ENCODE data around the gene DIAPH1.

The DIAPH1 gene

DNA sequence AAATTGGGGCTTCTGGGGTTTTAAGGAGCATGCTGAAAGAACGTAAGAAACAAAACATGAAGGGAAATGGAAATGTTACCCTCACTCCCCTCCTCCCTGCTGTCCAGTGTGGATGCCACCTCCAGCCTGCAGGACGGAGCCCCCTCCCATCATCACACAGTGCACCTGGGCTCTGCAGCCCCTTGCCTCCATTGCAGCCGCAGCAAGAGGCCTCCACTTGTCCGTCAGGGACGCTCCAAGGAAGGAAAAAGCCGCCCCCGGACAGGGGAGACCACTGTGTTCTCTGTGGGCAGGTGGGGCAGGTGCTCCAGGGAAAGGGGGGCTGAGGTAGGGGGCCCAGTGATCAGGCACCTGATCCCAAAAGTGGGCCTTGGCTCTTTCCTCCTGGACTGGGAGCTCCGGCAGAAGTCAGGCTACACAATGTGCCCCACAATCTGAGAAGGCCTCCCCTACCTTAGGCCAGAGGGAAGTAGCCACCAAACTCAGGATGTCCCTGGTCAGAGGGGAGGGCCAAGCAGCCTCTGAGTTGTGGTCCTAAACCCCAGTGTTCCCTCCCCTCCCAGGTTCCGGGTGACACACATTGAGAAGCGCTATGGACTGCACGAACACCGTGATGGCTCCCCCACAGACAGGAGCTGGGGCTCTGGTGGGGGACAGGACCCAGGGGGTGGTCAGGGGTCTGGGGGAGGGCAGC, 20.7 kb upstream of the DIAPH1 start:
- DNase-seq (ENCODE audit: low spot score) = no peak

DNA sequence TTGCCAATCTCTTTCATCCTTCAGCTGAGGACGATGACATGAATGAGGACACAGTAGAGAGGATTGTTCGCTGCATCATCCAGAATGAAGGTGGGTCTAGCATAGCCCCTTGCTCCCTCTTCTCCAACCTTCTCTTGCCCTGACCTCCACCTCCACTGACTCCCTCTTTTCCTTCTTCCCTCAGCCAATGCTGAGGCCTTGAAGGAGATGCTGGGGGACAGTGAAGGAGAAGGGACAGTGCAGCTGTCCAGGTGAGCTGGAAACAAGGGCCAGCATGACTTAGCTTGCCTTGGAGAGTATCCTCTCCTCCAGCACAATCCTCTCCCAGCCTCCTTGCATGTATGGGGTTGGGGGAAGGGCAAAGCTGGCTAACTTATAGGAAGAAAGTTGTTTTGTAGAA, 20.0 kb upstream of the DIAPH1 start:
- DNase-seq (ENCODE audit: low spot score) = no peak

DNA sequence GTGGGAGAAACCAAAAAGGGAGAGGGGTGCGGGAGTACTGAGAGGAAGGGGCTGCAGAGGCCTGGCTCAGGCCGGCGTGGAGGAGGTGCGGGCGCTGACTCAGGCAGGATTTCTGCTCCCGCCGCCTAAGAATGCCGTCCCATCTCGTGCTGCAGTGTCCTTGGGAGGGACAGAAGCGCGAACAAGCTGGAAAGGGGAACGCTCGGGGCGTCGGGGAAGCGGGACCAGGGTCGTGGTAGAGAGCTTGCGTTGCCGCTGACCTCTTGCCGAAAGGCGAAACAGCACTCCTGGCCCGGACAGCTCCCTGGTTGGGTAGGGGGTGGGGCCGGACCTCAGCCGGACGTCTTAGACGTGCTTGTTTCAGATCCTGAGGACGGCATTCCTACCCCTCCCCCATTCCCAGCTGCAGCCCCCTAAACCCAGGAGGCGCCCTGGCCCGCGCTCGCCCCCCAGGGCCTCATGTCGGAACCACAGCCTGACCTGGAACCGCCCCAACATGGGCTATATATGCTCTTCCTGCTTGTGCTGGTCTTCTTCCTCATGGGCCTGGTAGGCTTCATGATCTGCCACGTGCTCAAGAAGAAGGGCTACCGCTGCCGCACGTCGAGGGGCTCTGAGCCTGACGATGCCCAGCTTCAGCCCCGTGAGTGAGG, 19.1 kb upstream of the DIAPH1 start:
- DNase-seq (ENCODE audit: low spot score) = peak; percentile 74

DNA sequence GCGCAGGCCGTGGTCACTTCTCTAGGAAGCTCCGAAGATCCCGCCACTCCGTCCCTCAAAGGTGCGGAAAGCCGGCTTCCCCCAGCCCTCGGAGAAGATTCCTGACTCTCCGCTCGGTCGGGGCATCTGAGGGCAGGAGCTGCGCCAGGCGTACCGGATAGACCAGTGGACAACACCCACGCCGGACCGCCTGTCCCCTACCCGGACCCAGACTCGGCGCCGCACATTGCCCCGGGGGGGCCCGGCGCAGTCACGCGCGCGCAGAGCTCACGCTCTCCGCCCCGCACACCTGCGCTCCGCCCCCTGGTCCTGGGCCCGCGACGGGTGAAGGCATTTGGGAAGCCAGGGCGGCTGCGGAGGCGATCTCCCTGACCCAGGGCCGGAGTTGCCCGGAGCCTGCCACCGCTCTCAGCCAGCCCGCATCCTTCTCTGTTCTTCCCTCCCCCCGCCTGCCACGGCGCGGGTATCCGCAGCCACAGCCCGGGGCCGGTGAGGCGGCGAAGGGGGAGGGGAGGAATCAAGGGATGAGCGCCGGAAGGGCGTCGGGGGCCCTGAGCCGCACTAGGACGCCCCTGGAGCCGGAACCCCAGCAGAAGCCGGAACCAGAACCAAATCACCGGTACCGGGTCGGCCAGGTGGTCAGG, 18.4 kb upstream of the DIAPH1 start:
- peak; percentile 30 for DNase-seq (ENCODE audit: low spot score)

GRCh38 chr5:141636413-141637122, 17.8 kb upstream of the DIAPH1 start, which contains the start of the genes HDAC3 and RELL2:
HDAC3 (minus strand) TSS chr5:141636849; CDS start chr5:141636790, 59 bp downstream.
RELL2 (plus strand) TSS chr5:141636997; CDS start chr5:141638226, 1,229 bp downstream.
- peak; percentile 99 for DNase-seq (ENCODE audit: low spot score)

DNA sequence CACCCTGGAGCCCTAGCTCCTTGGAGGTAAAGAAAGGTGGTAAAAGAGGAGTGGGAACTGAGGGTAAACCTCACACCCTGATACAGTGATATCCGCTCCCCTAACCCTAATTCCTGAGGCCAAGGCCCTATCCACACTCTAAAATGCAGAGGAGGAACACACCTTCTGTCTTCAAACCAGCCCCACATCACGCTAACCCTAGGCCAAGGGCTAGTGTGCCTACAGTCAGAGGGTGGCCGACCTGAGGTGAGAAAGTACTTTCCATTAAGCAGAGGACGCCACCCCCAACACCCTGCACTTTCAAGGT, 17.3 kb upstream of the DIAPH1 start:
- no peak for DNase-seq (ENCODE audit: low spot score)

- DNase-seq (ENCODE audit: low spot score) = no peak
Measured at GRCh38 chr5:141635646-141636045, 16.8 kb upstream of the DIAPH1 start.

- DNase-seq (ENCODE audit: low spot score) = no peak
Measured at GRCh38 chr5:141634720-141635119, 15.9 kb upstream of the DIAPH1 start.

DNA sequence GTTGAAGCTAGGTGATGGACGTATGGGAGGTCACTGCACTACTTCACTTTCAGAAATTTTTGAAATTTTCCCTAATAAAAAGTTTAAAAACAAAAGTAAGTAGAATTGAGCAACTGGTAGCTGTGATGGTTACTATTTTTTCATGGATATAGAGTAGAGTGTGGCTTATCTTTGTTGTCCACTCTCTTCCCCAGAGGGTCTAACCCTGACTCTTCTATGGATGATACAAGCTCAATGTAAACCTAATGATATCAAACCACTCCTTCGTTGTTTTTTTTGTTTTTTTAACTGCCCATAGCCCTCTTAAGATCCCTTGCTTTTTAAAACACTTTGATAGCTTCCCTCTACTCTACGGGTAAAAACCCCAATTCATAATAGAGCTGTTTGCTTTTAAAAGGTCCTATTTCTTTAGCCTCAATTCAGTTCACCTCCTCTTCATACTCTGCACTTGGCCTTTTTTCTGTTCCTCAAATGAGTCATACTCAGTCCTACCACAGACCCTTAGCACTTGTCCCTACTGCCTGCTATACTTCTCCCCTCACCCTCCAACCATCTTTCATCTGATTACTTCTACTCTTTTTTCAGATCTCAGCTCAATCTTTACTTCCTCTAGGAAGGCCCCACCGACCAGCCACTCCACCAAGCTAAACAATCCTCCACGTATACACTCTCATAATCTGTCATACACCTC, 15.2 kb upstream of the DIAPH1 start:
- DNase-seq (ENCODE audit: low spot score) = no peak

DNA sequence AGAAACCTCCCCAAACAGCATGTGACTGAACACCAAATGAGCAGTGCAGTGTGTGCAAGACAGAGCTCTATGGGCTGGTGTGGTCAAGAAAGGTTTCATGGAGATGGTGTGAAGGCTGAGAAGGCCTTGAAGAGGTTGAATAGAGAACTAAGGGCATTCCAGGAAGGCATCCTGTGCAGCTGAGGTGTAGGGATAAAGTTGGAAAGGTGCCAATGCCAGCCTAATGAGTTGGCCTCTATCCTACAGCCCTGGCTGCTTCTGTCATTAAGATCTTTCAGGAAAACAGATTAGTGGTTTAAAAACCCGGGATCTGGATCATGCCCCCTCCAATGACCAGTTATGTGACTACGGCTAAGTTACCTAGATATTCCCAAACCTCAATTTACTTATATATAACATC, 13.8 kb upstream of the DIAPH1 start:
- no peak for DNase-seq (ENCODE audit: low spot score)

DNA sequence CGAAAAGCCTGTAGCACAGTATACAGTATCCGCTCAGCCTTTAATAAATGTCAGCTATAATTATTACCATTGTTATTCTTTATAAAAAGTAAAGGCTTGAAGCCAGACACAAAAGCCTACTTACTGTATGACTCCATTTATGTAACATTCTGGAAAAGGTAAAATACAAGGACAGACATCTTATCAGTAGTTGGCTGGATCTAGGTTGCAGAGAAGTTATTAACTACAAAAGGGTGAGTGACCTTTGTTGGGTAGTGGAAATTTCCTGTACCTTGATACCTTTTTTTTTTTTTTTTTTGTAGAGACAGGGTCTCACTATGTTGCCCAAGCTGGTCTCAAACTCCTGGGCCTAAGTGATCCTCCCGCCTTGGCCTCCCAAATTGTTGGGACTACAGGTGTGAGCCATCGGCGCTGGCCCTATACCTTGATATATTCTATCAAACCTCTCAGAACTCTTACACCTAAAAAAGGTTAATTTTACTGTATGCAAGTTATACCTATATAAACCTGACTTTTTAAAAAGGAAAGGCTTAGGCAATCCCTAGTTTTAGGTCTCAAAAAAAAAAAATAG, 11.9 kb upstream of the DIAPH1 start:
- DNase-seq (ENCODE audit: low spot score) = no peak

- DNase-seq (ENCODE audit: low spot score) = no peak
Measured at GRCh38 chr5:141628175-141628788, 9.5 kb upstream of the DIAPH1 start.

- DNase-seq (ENCODE audit: low spot score) = no peak
Measured at GRCh38 chr5:141623611-141624010, 4.8 kb upstream of the DIAPH1 start.

- no peak for DNase-seq (ENCODE audit: low spot score)
Measured at GRCh38 chr5:141623186-141623585, 4.4 kb upstream of the DIAPH1 start.

DNA sequence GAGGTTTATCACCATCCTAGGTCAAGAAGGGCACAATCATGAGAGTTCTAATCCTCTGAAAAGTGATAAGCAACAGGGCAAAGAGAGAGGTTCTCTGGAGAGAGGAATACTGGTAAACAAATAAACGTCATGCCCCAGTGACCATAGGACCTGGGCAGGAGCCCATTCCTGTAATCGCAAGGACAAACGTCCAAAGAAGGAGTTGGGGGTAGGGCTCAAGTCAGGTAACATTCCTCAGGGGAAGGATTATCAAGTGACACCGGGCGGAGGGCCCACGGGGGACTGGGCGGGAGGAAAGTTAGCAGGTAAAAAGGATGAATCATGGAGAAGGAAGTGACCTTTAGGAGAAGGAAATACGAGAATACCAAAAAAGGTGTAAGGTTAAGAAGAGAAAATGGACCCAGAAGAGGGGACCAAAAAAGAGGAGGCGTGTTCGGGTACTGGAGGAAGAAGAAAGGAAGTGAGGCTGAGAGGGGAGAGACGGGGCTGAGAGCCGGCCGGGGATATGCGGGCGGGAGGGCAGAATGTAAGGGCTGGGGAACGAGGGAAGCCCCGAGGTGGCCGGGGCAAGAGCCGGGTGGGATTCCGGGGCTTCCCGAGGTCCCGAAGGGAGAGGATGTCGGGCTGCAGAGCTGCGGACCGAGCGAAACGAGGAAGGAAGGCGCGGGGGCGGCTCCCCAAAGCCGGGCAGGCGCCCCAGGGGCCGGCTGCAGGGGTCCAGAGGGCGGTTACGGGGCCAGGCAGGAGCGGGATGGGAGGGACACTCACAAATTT, 583 bp downstream of the DIAPH1 start:
- DNase-seq (ENCODE audit: low spot score) = peak; percentile 47

GRCh38 chr5:141617682-141618029, 1.1 kb downstream of the DIAPH1 start:
- DNase-seq (ENCODE audit: low spot score) = no peak

DNA sequence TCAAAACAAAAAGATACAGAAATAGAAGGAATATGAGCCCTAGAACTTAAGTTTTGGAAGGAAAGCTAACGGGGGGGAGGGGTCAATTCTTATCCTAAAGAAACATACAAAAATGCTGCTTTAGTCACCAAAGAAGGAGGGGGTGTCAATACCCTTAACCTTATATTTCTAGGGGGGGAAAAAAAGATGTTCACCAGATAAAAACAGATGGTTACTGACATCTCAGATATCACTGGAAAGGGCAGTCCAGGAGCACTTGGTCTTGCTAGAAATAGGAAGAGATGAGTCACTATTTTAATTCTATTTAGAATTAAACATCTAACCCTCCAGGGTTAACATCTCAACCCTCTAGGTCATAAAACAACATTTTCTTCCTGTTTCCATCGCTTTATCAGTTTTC, 1.7 kb downstream of the DIAPH1 start:
- no peak for DNase-seq (ENCODE audit: low spot score)

GRCh38 chr5:141615991-141616720, 2.6 kb downstream of the DIAPH1 start:
- no peak for DNase-seq (ENCODE audit: low spot score)

DNA sequence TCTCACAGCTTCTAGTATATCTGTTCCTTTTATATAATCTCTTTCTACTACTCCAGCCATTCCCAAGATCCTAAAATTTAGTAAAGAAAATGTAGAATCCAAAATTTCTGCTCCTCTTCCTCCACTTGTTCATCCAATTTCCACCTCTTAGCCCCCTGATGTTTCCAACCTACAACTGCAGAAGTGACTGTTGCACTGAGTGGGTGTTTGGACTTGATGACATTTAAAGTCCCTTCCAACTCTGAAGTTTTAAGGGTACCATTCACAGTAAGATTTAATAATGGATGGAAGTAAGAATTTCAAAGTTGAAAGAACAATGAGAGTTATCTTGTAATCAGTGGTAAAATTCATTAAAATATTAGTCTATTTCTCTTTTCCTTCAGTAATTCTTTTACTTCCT, 5.5 kb downstream of the DIAPH1 start:
- no peak for DNase-seq (ENCODE audit: low spot score)

DNA sequence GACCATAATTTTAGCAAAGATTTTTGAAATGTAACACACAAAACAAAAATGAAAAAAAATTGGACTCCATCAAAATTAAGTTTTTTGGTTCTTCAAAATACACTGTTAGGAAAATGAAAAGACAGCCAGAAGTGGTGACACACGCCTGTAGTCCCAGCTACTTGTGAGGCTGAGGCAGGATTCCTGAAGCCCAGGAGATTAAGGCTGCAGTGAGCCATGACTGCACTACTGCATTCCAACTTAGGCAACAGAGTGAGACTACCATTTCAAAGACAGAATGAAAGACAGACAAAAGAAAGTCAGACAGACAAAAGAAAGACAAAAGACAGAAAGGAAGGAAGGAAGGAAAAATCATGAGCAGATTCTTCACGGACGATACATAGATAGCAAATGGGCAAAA, 7.5 kb downstream of the DIAPH1 start:
- DNase-seq (ENCODE audit: low spot score) = no peak
